IMR-90 (cell line): ENCODE data around the gene BCL11B. TPM values are rescaled to one million over a fixed set of nuclear protein-coding genes. Genes with fewer than 3 reads are reported as not detected.

ENCODE experiments used
- ATAC-seq: fragments of 200-7000 bp; cut with Tn5 transposase; 2 replicates; pipeline ENCODE4 v1.9.1; 2020; ENCODE audit warnings: low read depth, mild to moderate bottlenecking, moderate library complexity
- BruUV-seq: library from RNA; stranded (reverse); fragments of 400-500 nt; replicated peaks from 2 replicates; lab custom pipeline; 2021; lab: Mats Ljungman, UMichigan
- CTCF ChIA-PET: fragments of 300-600 bp; formaldehyde crosslinking; extraction: SDS; loops from one replicate; lab custom pipeline; 2021; ENCODE audit warnings: antibody characterized with exemption; lab: Yijun Ruan, JAX
- POLR2A ChIA-PET: fragments of 300-600 bp; sonication (Branson Sonifier 250); formaldehyde crosslinking; loops from one replicate; lab custom pipeline; 2022; ENCODE audit warnings: antibody characterized with exemption; ENCODE audit not compliant: unreplicated experiment; lab: Charles Lee
- DNase-seq: peaks from one replicate; pipeline ENCODE4 v3.0.0; 2013
- H2AFZ ChIP-seq: replicated peaks from 2 replicates; pipeline ENCODE3; 2013; ENCODE audit warnings: low read length, mild to moderate bottlenecking; ENCODE audit not compliant: poor library complexity
- H2AK5ac ChIP-seq: 2 replicates; pipeline ENCODE4 v1.6.1; 2013; ENCODE audit warnings: low read depth, low read length, inconsistent platforms
- H2AK9ac ChIP-seq: replicated peaks from 2 replicates; pipeline ENCODE3; 2013; ENCODE audit warnings: mild to moderate bottlenecking, low read depth, low read length, moderate library complexity; ENCODE audit not compliant: poor library complexity
- H2BK120ac ChIP-seq: 2 replicates; pipeline ENCODE4 v1.6.1; 2013; ENCODE audit warnings: low read depth, low read length, inconsistent platforms
- H2BK15ac ChIP-seq: 3 replicates; pipeline ENCODE4 v1.6.1; 2013; ENCODE audit warnings: low read depth, low read length, inconsistent platforms
- H2BK20ac ChIP-seq: 2 replicates; pipeline ENCODE4 v1.6.1; 2013; ENCODE audit warnings: low read depth, mild to moderate bottlenecking, inconsistent platforms, low read length, moderate library complexity
- H2BK5ac ChIP-seq: 2 replicates; pipeline ENCODE4 v1.6.1; 2013; ENCODE audit warnings: mild to moderate bottlenecking, low read depth, low read length, inconsistent platforms; ENCODE audit not compliant: poor library complexity, severe bottlenecking
- H3K14ac ChIP-seq: replicated peaks from 2 replicates; pipeline ENCODE4 v1.6.1; 2013; ENCODE audit warnings: low read depth, low read length, inconsistent platforms
- H3K18ac ChIP-seq: 2 replicates; pipeline ENCODE4 v1.6.1; 2013; ENCODE audit warnings: low read depth, low read length, control low read depth
- H3K23ac ChIP-seq: 2 replicates; pipeline ENCODE4 v1.6.1; 2013; ENCODE audit warnings: low read depth, low read length, inconsistent platforms
- H3K27ac ChIP-seq: 2 replicates; pipeline ENCODE4 v1.5.1; 2013; ENCODE audit warnings: mild to moderate bottlenecking, control low read depth, low read length; ENCODE audit not compliant: insufficient read depth
- H3K27me3 ChIP-seq: 2 replicates; pipeline ENCODE4 v1.6.1; 2013; ENCODE audit warnings: low read length; ENCODE audit not compliant: control insufficient read depth, insufficient read depth
- H3K36me3 ChIP-seq: 2 replicates; pipeline ENCODE4 v1.6.1; 2013; ENCODE audit warnings: low read length, mixed read lengths; ENCODE audit not compliant: control insufficient read depth, insufficient read depth
- H3K4ac ChIP-seq: 2 replicates; pipeline ENCODE4 v1.6.1; 2013; ENCODE audit warnings: low read depth, low read length, inconsistent platforms
- H3K4me1 ChIP-seq: 2 replicates; pipeline ENCODE4 v1.6.1; 2013; ENCODE audit warnings: low read length, mixed read lengths; ENCODE audit not compliant: control insufficient read depth, insufficient read depth
- H3K4me2 ChIP-seq: 2 replicates; pipeline ENCODE4 v1.6.1; 2013; ENCODE audit warnings: low read depth, mild to moderate bottlenecking, control low read depth, low read length, moderate library complexity
- H3K4me3 ChIP-seq: 2 replicates; pipeline ENCODE4 v1.5.1; 2013; ENCODE audit warnings: low read depth, mild to moderate bottlenecking, control low read depth, low read length, moderate library complexity; ENCODE audit not compliant: insufficient read depth
- H3K56ac ChIP-seq: 2 replicates; pipeline ENCODE4 v1.6.1; 2013; ENCODE audit warnings: low read length, inconsistent platforms; ENCODE audit not compliant: insufficient read depth; ENCODE audit errors: extremely low read depth
- H3K79me1 ChIP-seq, 2 experiments: 2 replicates each; pipeline ENCODE4 v1.6.1; 2013; ENCODE audit warnings: low read length in 2 of 2, inconsistent platforms in 1 of 2, low read depth in 1 of 2
- H3K9ac ChIP-seq: 2 replicates; pipeline ENCODE4 v1.6.1; 2013; ENCODE audit warnings: low read depth, low read length, control low read depth
- H3K9me1 ChIP-seq: 2 replicates; pipeline ENCODE4 v1.6.1; 2013; ENCODE audit warnings: low read length, inconsistent platforms; ENCODE audit not compliant: insufficient read depth
- H3K9me3 ChIP-seq: 2 replicates; pipeline ENCODE4 v1.6.1; 2013; ENCODE audit warnings: low read length; ENCODE audit not compliant: control insufficient read depth, insufficient read depth
- H4K20me1 ChIP-seq: 2 replicates; pipeline ENCODE4 v1.6.1; 2013; ENCODE audit warnings: low read length, inconsistent platforms; ENCODE audit not compliant: insufficient read depth
- H4K5ac ChIP-seq: 2 replicates; pipeline ENCODE4 v1.6.1; 2013; ENCODE audit warnings: mild to moderate bottlenecking, low read depth, low read length, control low read depth
- H4K8ac ChIP-seq, 2 experiments: 2 replicates each; pipeline ENCODE4 v1.6.1; 2013; ENCODE audit warnings: low read depth in 2 of 2, low read length in 2 of 2, control low read depth in 1 of 2, inconsistent platforms in 1 of 2
- H4K91ac ChIP-seq: 2 replicates; pipeline ENCODE4 v1.6.1; 2013; ENCODE audit warnings: low read depth, low read length, inconsistent platforms; ENCODE audit not compliant: insufficient read depth
- BHLHE40 ChIP-seq: fragments of 150-350 bp; IDR thresholded peaks from 2 replicates; pipeline ENCODE4 v1.6.1; 2016; ENCODE audit warnings: mild to moderate bottlenecking, low read depth, low read length
- CHD1 ChIP-seq: IDR thresholded peaks from 2 replicates; pipeline ENCODE4 v1.6.1; 2012; ENCODE audit warnings: low read depth, low read length, improper control_type of control experiment
- FOS ChIP-seq: fragments of 150-350 bp; IDR thresholded peaks from 2 replicates; pipeline ENCODE4 v1.6.1; 2016; ENCODE audit warnings: low read depth, low read length
- MAFK ChIP-seq: IDR thresholded peaks from 2 replicates; pipeline ENCODE4 v1.6.1; 2012; ENCODE audit warnings: low read depth, low read length, improper control_type of control experiment
- POLR2A ChIP-seq: IDR thresholded peaks from 2 replicates; pipeline ENCODE4 v1.6.1; 2012; ENCODE audit warnings: mild to moderate bottlenecking, low read depth, low read length
- RCOR1 ChIP-seq: IDR thresholded peaks from 2 replicates; pipeline ENCODE4 v1.6.1; 2012; ENCODE audit warnings: mild to moderate bottlenecking, low read length, improper control_type of control experiment; ENCODE audit not compliant: insufficient replicate concordance
- USF2 ChIP-seq: fragments of 150-350 bp; IDR thresholded peaks from 2 replicates; pipeline ENCODE4 v1.6.1; 2017; ENCODE audit warnings: mild to moderate bottlenecking, antibody characterized with exemption, low read length, low read depth
- WGBS, 2 experiments: methylation state at CpG; one replicate each; pipeline versions ENCODE4 v1.1.5 to v1.1.7; 2013; ENCODE audit warnings: missing lambda C conversion rate in 2 of 2; ENCODE audit not compliant: insufficient read length in 1 of 2; ENCODE audit errors: extremely low coverage in 2 of 2; 5-methylcytosine and 5-hydroxymethylcytosine counted together
- dilution Hi-C: fragments of 300-500 bp; cut with HindIII; formaldehyde crosslinking; loops from one replicate; pipeline ENCODE4 v1.14.3; 2018; ENCODE audit warnings: low sequenced_read_pairs; ENCODE audit not compliant: unreplicated experiment
- in situ Hi-C: fragments of 300-500 bp; cut with MboI; formaldehyde crosslinking; loops from 3 replicates; pipeline ENCODE4 v1.14.3; 2019; ENCODE audit warnings: low sequenced_read_pairs, inconsistent platforms, mixed read lengths
- intact Hi-C: fragments of 100-400 bp; cut with micrococcal nuclease; formaldehyde crosslinking; loops from 2 replicates; pipeline ENCODE4 v1.10.0; 2022
- polyA plus RNA-seq, 3 experiments: library from polyadenylated mRNA; depleted of rRNA; stranded (reverse); fragments of >200 nt; gene quantifications; 2 replicates each; pipeline ENCODE4 v1.2.3, GENCODE V29; 2012; ENCODE audit warnings: low replicate concordance in 1 of 3
- total RNA-seq: library from RNA; depleted of rRNA; stranded (reverse); fragments of >200 nt; gene quantifications from 2 replicates; pipeline ENCODE4 v1.2.3, GENCODE V29; 2012
- TF ChIP-seq, protein P1 (sequence below): fragments of 150-350 bp; IDR thresholded peaks from 2 replicates; pipeline ENCODE4 v1.6.1; 2016; ENCODE audit warnings: low read depth, mild to moderate bottlenecking, low read length, moderate library complexity, borderline replicate concordance

Gene BCL11B
- total and polyA plus RNA-seq, 2 of the 4 experiments (the other 2 are of a cell fraction): under 0.01 TPM; not detected in 1

- ATAC-seq (no peak), DNase-seq (no peak)
- Histone ChIP-seq H2BK120ac (no peak overlapping the region), H3K14ac (no peak overlapping the region), H3K18ac (no peak overlapping the region), H3K23ac (no peak overlapping the region), H2BK15ac (no peak overlapping the region), H3K9me1 (no peaks in the 10 kb centered on the region), H3K27ac (no peak overlapping the region), H3K4me2 (no peak overlapping the region), H2BK5ac (no peak overlapping the region), H2AK5ac (no peak overlapping the region), H3K4ac (no peak overlapping the region), H4K5ac (no peak overlapping the region), H3K27me3 (no peaks in the 10 kb centered on the region), H4K8ac (no peak overlapping the region), H4K20me1 (no peaks in the 10 kb centered on the region), H3K4me1 (no peaks in the 10 kb centered on the region), H4K91ac (no peak overlapping the region), H2AK9ac (no peak overlapping the region), H2AFZ (no peak overlapping the region), H3K36me3 (no peaks in the 10 kb centered on the region), H2BK20ac (no peak overlapping the region), H3K9ac (no peak overlapping the region), H3K56ac (no peak overlapping the region), H3K9me3 (peaks cover 35% of the 10 kb centered on the region), H3K4me3 (no peak overlapping the region), H3K79me1 (no peaks in the 10 kb centered on the region)
- intact Hi-C loops (loop anchor here (5.0 kb wide), 1 partner anchor 1302 kb away; no protein-coding TSS in a partner anchor), dilution Hi-C loops (no loop called here), in situ Hi-C loops (no loop called here)
- TF ChIP-seq RCOR1 (no peak), BHLHE40 (no peak), MAFK (no peak), USF2 (no peak), POLR2A (no peak), CHD1 (no peak), FOS (no peak)
- TF ChIP-seq, protein P1, sequence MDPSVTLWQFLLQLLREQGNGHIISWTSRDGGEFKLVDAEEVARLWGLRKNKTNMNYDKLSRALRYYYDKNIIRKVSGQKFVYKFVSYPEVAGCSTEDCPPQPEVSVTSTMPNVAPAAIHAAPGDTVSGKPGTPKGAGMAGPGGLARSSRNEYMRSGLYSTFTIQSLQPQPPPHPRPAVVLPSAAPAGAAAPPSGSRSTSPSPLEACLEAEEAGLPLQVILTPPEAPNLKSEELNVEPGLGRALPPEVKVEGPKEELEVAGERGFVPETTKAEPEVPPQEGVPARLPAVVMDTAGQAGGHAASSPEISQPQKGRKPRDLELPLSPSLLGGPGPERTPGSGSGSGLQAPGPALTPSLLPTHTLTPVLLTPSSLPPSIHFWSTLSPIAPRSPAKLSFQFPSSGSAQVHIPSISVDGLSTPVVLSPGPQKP: no peak
- ChIA-PET CTCF (no interaction called here), POLR2A (no interaction called here)
- 45% methylated on average over 5 of the region's 22 CpGs; no CpG with 5 or more reads in 1 of the 2 experiments for WGBS, 2 experiments
- no TSS peak for BruUV-seq
Measured at GRCh38 chr14:99159341-99160340, 112.4 kb downstream of the BCL11B start.
